HL-60 (cell line): ENCODE data around the gene SDK1.

ENCODE experiments used
- DNase-seq, 2 experiments: peaks; one replicate each; pipeline ENCODE4 v3.0.0-alpha.2; 2010 to 2020; ENCODE audit warnings: low read depth in 1 of 2, low spot score in 1 of 2
- H3K27ac ChIP-seq: fragments of 250-450 bp; sonication (Bioruptor Pico); replicated peaks from 2 replicates; pipeline ENCODE4 v1.5.1; 2020; ENCODE audit warnings: mild to moderate bottlenecking, moderate library complexity
- H3K27me3 ChIP-seq: fragments of 250-450 bp; sonication (Bioruptor Pico); 2 replicates; pipeline ENCODE4 v1.5.1; 2021; ENCODE audit warnings: mild to moderate bottlenecking, moderate library complexity; ENCODE audit not compliant: insufficient read depth, poor library complexity, severe bottlenecking
- H3K4me3 ChIP-seq: replicated peaks from 2 replicates; pipeline ENCODE4 v1.5.1; 2011; ENCODE audit warnings: mild to moderate bottlenecking, control low read depth, low read length; ENCODE audit not compliant: insufficient read depth
- CTCF ChIP-seq: IDR thresholded peaks from one replicate; pipeline ENCODE4 v1.5.1; 2011; ENCODE audit warnings: low read length, control low read depth, inconsistent platforms; ENCODE audit not compliant: insufficient read depth
- GABPA ChIP-seq: IDR thresholded peaks from 2 replicates; pipeline ENCODE4 v1.6.1; 2012; ENCODE audit warnings: low read depth
- POLR2AphosphoS5 ChIP-seq: IDR thresholded peaks from 2 replicates; pipeline ENCODE4 v1.6.1; 2012; ENCODE audit warnings: low read depth
- REST ChIP-seq: IDR thresholded peaks from 2 replicates; pipeline ENCODE4 v1.6.1; 2012; ENCODE audit warnings: low read depth; ENCODE audit not compliant: insufficient replicate concordance
- SPI1 ChIP-seq: IDR thresholded peaks from 2 replicates; pipeline ENCODE4 v1.6.1; 2012; ENCODE audit warnings: low read depth, mild to moderate bottlenecking, borderline replicate concordance

SDK1 gene

GRCh38 chr7:4174016-4174415 is 873.0 kb downstream of the SDK1 start:
- Histone ChIP-seq H3K27me3 (no peaks in the 10 kb centered on the region), H3K4me3 (no peak overlapping the region), H3K27ac (no peak overlapping the region)
- TF ChIP-seq POLR2AphosphoS5, result no peak
- TF ChIP-seq REST, result no peak
- no peak for TF ChIP-seq CTCF
- no peak for TF ChIP-seq GABPA
- no peak for TF ChIP-seq SPI1
- no peak for DNase-seq

- no peak for DNase-seq
- H3K4me3 ChIP-seq, result no peak overlapping the region
- no peaks in the 10 kb centered on the region for H3K27me3 ChIP-seq
- no peak overlapping the region for H3K27ac ChIP-seq
- no peak for TF ChIP-seq POLR2AphosphoS5
- TF ChIP-seq GABPA, result no peak
Observed at GRCh38 chr7:4174451-4174850, 873.4 kb downstream of the SDK1 start.

- Histone ChIP-seq H3K4me3 (no peak overlapping the region), H3K27ac (no peak overlapping the region), H3K27me3 (no peaks in the 10 kb centered on the region)
- TF ChIP-seq REST, result no peak
- DNase-seq, result no peak
Observed at GRCh38 chr7:4174884-4175283, 873.8 kb downstream of the SDK1 start.

GRCh38 chr7:4175346-4175973 is 874.4 kb downstream of the SDK1 start:
- TF ChIP-seq POLR2AphosphoS5 (no peak), SPI1 (no peak), CTCF (no peak), GABPA (no peak), REST (no peak)
- no peak for DNase-seq
- Histone ChIP-seq H3K4me3 (no peak overlapping the region), H3K27me3 (no peaks in the 10 kb centered on the region), H3K27ac (no peak overlapping the region)
